WI38 (cell line): ENCODE results near the gene PIM3.

Experiments
- H3K4me3 ChIP-seq: 2 replicates; pipeline ENCODE4 v1.5.1; 2011; ENCODE audit warnings: low read depth, mild to moderate bottlenecking, control low read depth, low read length
- TF ChIP-seq, protein P1 (sequence below): IDR thresholded peaks from 2 replicates; pipeline ENCODE4 v1.5.1; 2012; ENCODE audit warnings: low read depth, mild to moderate bottlenecking, control low read depth, low read length

The PIM3 gene

DNA sequence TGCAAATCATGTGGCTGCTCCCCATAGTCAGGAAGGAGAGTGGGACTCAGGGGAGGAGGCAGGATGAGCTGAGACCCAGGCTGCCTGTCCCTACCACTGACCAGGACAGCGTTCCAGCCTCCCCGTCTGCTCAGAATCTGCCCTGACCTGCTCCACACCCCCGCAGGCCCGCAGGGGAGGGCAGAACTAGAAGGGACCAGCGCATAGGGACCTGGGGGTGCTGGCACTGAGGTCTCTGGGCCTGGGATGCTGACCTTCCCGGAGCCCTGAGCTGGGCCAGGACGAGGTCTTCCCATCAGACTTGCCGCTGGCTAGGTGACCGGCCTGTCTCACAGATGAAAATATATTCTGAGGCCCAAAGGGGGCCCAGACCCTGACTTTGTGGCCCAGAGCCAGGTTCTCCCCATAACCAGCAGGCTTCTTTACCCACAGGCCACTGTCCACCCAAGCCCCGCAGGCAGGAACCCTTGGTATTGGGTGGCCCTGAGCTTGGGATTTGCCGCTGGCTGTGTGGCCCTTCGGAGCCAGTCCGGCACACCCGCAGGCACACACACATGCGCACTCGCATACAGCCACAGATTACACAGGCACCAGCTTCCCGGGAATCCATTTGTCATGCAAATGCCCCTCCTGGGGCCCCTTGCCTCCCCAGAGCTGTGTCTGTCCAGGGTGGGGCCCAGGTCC, 13.8 kb upstream of the PIM3 start:
- no peak overlapping the region for H3K4me3 ChIP-seq

DNA sequence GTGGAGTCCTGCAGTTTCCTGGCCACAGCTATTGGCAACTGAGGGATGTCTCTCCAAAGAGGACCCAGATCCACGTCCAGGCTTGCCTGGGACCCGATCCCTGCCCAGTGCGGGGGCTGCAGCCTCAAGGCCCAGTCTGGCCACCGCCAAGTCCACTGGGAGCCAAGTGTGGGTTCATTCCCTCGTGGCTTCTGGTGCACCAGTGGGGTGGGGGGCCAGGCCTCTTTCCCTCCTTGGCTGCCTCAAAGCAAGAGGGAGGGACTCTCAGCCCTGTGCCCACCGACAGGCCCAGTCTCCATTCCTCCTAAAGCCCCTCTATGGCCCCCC, 13.3 kb upstream of the PIM3 start:
- TF ChIP-seq, protein P1, sequence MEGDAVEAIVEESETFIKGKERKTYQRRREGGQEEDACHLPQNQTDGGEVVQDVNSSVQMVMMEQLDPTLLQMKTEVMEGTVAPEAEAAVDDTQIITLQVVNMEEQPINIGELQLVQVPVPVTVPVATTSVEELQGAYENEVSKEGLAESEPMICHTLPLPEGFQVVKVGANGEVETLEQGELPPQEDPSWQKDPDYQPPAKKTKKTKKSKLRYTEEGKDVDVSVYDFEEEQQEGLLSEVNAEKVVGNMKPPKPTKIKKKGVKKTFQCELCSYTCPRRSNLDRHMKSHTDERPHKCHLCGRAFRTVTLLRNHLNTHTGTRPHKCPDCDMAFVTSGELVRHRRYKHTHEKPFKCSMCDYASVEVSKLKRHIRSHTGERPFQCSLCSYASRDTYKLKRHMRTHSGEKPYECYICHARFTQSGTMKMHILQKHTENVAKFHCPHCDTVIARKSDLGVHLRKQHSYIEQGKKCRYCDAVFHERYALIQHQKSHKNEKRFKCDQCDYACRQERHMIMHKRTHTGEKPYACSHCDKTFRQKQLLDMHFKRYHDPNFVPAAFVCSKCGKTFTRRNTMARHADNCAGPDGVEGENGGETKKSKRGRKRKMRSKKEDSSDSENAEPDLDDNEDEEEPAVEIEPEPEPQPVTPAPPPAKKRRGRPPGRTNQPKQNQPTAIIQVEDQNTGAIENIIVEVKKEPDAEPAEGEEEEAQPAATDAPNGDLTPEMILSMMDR: no peak
- H3K4me3 ChIP-seq: no peak overlapping the region

More for the DNA sequence above, 13.8 kb upstream of the PIM3 start:
- TF ChIP-seq, protein P1: no peak

DNA sequence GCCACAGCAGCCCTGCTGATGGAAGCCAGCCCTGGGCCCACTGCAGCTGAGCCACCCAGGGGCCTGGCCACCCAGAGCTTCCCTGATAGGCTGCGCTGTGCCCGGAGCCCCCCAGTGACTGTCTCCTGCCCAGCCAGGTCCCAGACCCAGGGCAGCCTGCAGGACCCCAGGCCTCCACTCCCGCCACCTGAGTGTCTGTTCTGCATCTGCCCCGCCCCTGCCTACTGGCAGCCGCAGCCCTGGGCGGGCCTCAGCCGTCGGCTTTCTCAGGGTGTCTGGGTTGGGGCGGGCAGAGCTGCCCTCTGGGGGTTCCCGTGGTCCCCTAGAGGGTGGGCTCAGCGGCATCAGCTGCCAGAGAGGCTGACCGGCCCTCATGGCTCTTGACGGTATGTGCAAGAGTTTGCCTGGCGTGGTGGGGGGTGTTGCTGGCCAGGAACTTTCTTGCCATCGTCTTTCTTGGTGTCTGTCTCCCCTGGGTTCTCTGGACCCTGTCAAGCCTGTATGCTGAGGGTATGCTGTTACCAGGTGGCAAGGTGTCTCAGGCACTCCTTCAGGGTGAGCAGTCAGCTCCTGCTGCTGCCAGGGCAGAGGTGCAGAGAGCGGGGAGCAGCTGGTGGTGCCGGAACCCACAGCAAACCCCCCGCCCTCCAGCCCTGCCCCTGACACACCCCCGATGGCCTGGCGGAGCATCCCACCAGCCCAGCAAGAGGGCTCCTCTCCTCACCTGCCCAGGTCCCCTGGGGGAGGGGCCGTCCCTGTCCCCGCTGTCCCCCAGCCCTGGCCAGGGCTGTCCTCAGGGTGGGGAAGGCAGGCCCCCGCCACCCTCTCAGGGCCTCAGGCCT, 12.2 kb upstream of the PIM3 start:
- no peak overlapping the region for H3K4me3 ChIP-seq
- TF ChIP-seq, protein P1: no peak

DNA sequence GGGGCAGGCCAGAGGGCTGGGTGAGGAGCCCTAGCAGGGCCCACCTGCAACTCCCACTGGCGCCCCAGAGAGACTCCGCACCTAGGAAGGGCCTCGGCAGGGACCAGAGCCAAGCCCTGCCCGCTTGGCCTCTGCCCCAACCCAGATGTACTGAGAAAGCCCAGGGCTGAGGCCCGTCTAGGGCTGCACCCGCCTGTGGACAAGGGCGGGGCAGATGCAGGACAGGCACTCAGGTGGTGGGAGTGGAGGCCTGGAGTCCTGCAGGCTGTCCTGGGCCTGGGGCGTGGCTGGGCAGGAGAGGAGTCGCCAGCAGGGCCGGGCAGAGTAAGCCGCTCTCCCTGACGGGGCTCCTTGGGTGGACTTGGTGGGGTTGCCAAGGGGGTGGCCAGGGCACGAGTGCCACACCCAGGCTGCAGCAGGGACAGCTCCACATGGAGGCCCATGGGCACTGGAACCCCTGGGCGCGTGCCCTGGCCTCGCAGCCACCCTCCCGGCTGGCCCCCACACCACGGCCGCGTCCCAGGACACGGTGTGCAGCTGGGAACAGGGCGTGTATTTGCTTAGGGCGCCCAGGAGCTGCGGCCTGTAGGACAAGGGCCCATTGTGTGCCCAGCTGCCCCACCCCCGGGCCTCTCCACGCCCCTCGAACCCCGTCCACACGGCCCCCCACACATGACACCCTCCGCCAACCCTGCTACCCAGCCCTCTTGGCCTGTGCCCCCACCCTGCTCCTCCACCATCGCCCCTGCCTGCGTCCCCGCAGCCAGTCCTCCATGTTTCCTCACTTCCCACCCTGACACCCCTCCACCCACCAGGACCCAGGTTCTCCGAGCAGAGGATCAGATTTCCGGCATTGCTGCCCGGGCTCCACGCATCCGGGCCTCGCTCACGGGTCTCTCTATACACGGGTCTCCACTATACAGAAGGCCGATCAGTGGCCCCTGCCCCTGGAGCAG, 11.3 kb upstream of the PIM3 start:
- H3K4me3 ChIP-seq: no peak overlapping the region
- TF ChIP-seq, protein P1: no peak

DNA sequence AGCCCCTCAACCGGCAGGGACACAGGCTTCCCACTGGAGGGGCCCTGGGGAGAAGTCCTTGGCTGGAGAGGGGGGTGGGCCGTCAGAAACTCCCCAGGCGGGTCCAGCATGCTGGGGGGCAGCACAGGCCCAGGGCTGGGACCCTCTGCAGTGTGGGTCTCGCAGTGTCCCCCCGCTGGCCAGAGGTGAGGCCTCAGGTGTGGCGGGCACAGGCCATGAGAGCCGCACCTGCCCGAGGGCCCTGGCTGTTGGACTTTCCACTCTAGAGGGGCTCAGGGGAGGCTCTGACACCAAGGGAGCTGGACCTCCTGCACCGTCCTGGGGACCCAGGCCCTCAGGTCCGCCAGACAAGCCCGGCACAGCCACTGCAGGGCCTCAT, 10.7 kb upstream of the PIM3 start:
- TF ChIP-seq, protein P1: no peak
- H3K4me3 ChIP-seq: no peak overlapping the region

DNA sequence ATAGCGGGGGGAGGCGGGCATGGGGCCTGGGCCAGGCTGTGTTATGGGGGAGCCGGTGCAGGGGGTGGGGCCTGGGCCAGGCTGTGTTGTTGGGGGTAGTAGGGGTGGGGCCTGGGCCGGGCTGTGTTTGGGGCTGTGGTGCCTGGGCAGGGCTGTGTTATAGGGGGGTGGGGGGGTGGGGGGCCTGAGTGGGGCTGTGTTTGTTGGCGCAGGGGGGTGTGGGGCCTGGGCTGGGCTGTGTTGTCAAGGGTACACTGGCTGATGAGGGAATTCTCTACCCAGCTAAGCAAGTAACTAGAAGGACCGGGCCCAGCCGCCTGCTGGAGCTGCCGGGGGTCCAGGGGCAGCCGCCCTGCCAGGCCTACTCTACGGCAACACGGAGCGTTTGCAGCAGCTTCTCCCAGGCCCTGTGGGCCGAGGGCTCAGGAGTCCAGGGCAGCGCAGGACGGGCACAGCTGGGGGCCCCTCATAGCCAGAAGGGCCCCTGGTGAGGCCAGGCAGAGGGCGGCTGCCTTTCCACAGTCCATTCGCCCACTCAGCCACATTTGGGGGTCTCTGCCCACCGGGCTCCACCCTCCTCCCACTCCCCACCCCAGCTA, 10.1 kb upstream of the PIM3 start:
- H3K4me3 ChIP-seq: no peak overlapping the region
- TF ChIP-seq, protein P1: no peak
